Epithelial cell of proximal tubule (primary cell): ENCODE results near the gene RABL2B. TPM values are rescaled to one million over a fixed set of nuclear protein-coding genes. Genes with fewer than 3 reads are reported as not detected.

Source experiments
- DNase-seq: peaks from one replicate; pipeline ENCODE4 v3.0.0-alpha.2; 2011; ENCODE audit warnings: low read depth
- H3K4me3 ChIP-seq: 2 replicates; pipeline ENCODE4 v1.5.1; 2011; ENCODE audit warnings: low read depth, mild to moderate bottlenecking, low read length
- total RNA-seq: library from RNA; depleted of rRNA; stranded (reverse); fragments of >200 nt; gene quantifications from 2 replicates; pipeline ENCODE4 v1.2.3, GENCODE V29; 2015
- TF ChIP-seq, protein P1 (sequence below): conservative IDR thresholded peaks from 2 replicates; pipeline ENCODE4 v1.5.1; 2012; ENCODE audit warnings: low read depth, mild to moderate bottlenecking, low read length

The RABL2B gene
- total RNA-seq, 1 donor from 2014 or later, result 14.6 TPM

DNA sequence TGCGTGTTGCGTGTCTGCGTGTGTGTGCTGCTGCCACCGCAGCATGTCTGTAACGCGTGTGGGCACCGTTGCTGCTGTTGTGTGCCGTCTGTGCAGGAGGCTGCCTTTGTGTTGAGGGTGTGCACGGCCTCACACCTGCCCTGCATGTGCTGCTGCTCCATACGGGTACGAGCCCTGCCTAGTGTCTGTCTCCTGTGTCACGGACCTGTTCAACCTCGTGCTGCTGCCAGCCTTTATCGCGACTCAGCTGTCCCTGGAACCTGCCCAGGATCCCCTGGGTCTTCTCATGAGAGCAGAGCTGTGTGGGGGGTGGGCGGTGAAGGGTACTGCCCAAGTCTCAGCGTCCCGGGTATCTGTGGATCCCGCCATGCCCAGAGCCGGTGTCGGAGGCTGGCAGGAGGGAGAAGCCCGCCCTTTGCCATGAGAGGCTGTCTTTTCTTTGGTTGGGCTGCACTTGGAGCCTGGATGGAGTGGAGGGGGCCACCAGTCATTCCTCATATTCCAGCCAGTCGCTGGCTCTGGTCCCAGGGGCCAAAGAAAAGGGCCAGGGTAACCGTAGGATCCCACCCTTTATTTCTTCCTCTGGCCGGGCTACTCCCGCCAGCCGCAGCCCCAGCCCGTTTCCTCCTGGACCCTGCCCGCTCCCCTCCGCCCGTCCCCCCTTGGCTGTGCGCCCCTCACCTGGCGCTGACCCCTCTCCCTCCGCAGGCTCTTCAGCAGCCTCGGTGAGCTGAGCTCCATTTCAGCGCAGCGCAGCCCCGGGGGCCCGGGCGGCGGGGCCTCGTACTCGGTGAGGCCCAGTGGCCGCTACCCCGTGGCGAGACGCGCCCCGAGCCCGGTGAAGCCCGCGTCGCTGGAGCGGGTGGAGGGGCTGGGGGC, 53.2 kb downstream of the RABL2B start:
- H3K4me3 ChIP-seq, result no peak overlapping the region
- no peak for DNase-seq
- TF ChIP-seq, protein P1, sequence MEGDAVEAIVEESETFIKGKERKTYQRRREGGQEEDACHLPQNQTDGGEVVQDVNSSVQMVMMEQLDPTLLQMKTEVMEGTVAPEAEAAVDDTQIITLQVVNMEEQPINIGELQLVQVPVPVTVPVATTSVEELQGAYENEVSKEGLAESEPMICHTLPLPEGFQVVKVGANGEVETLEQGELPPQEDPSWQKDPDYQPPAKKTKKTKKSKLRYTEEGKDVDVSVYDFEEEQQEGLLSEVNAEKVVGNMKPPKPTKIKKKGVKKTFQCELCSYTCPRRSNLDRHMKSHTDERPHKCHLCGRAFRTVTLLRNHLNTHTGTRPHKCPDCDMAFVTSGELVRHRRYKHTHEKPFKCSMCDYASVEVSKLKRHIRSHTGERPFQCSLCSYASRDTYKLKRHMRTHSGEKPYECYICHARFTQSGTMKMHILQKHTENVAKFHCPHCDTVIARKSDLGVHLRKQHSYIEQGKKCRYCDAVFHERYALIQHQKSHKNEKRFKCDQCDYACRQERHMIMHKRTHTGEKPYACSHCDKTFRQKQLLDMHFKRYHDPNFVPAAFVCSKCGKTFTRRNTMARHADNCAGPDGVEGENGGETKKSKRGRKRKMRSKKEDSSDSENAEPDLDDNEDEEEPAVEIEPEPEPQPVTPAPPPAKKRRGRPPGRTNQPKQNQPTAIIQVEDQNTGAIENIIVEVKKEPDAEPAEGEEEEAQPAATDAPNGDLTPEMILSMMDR, result no peak

DNA sequence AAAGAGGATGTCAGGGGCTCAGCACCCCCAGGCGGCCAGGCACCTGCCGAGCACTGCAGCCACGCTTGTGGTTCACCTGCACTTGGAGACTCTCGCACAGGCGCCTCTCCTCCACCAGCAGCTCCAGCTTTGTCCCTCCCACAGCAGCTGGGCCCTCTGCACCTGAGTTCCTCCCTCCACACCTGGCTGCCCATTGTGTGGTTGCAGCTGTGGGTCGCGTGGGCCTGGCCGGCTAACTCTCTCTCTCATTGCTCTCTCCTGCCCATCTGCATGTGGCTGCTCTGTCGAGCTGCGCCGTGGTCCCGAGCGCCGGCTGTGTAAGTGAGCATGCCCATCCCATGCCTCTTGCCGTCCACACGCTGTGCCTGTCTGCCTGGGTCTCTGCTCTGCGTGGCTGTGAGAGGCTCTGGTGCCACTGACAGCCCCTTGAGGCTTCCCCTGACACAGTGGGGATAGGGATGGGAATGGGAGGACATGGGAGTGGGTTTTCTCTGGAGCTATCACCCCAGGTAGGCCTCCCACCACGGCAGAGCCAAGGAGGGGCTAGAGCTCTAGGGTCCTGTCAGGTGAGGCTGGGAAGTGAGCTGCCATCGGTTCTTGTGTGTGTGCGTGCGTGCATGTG, 53.9 kb downstream of the RABL2B start:
- H3K4me3 ChIP-seq, result no peak overlapping the region
- no peak for DNase-seq
- TF ChIP-seq, protein P1, result no peak

DNA sequence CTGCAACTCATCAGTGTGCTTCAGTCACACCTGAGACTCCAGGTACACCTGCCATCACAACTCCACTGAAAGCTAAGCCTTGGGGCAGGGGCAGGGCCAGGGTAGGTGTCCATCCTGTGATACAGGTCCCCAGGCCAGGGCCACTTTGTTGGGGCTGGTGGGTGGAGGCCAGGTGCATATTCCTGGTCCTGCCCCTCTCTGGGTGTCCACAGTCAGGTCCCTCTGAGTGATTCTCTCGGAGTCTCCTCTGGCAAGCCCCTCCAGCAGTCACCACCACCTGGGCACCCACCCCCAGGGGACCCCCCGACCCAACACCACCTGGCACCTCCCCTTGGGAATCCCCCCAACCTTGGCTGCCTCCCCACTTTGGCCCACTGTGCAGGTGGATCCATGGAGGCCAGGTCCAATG, 54.9 kb downstream of the RABL2B start:
- DNase-seq, result no peak
- H3K4me3 ChIP-seq, result no peak overlapping the region
- TF ChIP-seq, protein P1, result no peak

DNA sequence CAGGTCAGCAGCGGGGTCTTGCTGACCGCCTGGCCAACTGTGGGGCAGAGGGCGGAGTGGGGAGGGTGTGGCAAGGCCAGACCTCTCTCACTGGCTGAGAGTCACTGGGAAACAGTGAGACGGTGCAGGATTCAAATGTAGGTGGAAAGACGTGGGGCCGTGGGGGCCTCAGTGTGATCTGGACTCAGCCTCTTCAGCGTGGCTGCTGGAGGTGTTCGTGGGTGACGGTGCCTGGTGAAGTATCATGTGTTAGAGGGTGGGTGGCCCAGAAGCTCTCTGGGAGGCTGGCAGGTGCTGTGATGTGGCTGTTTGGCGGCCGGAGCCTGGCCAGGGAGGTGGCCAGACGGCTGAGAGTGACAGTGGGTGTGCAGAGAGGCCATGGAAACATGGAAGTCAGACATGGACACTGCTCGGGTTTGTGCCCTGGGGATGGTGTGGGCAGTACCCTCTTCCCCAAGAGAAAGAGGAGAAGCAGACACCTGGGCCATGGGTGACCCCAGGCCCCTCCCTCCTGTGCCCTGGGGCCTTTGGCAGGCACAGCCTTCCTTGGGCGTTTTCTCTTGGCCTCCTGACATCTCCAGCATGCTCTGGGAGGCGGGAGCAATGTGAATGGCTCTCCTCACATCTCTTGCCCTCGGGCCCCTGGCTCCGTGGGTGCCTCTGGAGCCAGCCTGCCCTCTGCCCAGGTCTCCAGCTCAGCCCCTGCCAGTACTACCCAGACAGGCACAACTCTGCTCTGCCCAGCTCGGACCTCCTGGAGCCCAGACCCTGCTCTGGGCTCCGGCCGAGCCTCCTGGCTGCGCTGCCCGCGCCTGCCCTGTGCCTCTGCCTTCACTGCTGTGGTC, 55.5 kb downstream of the RABL2B start:
- TF ChIP-seq, protein P1, result no peak
- DNase-seq, result no peak
- no peak overlapping the region for H3K4me3 ChIP-seq

DNA sequence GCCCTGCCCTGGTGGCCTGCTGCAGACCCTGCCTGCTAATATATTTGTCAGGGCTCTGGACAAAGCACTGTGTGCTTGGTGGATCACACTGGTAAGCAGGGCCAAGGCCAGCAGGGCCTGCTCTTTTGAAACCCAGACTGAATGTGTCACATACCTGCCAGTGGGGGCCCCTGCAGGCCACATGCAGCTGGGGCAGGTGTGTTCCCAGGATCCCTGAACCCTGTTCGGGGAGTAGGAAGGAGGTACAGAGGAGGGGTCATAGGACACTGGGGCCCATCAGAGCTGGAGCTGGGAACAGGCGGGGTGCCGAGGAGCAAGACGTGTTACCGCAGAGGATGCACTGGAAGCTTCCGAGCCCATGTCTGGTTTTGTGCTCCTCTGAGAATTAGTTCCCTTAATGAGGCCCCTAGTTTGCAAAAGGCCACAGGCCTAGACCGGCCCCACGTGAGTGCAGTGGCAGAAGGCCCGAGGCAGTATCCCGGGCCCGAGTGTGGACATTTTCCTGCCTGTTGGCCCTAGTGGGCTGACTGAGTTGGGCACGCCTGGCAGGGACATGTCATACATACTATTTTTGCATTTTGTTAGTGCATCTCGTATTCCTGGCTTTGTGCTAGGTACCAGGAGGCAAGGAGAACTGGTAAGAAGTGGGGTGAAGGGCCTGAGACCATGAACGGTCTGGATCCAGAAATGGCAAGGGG, 56.6 kb downstream of the RABL2B start:
- TF ChIP-seq, protein P1, result no peak
- H3K4me3 ChIP-seq, result no peak overlapping the region
- DNase-seq, result no peak

DNA sequence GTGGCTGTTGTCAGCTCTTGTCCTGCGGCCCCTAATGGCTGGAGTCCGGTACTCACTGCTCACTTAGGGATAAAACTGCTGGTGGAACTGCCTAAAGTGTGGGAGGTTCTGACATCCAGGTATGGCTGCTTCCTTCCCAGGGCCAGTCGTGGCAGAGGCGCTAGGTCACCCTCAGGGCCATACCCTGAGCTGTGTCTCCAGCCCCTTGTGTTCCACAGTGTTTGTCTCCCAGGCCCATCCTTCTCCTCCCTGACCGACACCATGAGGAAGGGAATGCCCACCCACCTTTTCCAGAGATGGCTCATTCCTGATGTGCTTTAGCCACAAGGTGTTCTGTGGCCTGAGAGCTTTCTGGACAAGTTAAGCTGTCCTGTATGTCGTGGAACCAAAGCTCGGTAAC, 57.8 kb downstream of the RABL2B start:
- DNase-seq, result no peak
- H3K4me3 ChIP-seq, result no peak overlapping the region
- TF ChIP-seq, protein P1, result no peak
